Measurements from ENCODE around the gene CDK7.
A peak's percentile ranks its signal among the peaks of the same experiment; 100 is the strongest.

CDK7 gene

DNA sequence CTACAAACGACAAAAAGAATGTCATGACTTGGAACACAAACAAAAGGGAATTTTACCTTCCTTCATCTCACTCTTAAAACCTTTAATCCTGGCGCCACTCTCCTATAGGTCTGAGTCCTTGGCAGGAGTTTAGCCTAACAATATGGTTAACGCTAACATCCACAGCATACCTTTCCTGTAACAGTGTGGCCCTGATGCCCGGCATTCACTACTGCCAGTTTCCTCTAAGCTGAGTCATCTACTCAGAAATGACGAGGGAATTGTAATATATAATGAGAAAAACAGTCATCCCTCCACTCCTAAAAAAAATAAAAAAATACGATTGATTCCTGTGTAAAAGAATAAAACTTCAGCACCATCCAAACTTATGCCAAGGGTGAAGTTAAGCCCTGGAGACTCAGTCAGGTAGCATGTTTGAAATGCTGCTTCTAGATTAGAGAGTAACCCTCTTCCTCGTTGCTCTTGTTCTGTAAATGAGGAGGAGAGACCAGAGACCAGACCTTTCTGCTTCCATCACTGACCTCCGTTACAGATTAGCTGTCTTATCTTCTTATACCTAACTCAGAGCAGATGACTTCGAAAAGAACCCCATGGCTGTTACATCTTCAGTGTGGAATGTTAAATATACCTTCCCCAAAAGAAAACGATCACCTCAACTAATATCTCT is 60.5 kb downstream of the CDK7 start:
- DNase-seq, result no peak

DNA sequence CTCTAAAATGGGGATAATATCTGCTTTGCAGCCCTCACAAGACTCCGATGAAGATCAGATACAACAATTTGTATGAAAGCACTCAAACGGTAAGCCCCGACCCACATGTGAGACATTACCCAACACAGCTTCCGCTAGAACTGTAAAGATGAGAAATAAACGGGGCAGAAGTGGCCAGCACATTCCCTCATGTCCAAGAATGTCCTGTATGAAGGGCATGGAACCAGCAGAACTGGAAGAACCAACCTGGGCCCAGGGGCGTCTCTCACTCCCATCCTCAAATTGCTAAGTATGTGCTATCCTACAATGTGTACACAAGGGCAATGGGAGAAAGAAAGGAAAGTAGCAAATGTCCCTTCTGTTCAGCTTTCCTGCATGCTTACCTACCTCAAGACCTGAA is 64.9 kb downstream of the CDK7 start:
- DNase-seq, result no peak

DNA sequence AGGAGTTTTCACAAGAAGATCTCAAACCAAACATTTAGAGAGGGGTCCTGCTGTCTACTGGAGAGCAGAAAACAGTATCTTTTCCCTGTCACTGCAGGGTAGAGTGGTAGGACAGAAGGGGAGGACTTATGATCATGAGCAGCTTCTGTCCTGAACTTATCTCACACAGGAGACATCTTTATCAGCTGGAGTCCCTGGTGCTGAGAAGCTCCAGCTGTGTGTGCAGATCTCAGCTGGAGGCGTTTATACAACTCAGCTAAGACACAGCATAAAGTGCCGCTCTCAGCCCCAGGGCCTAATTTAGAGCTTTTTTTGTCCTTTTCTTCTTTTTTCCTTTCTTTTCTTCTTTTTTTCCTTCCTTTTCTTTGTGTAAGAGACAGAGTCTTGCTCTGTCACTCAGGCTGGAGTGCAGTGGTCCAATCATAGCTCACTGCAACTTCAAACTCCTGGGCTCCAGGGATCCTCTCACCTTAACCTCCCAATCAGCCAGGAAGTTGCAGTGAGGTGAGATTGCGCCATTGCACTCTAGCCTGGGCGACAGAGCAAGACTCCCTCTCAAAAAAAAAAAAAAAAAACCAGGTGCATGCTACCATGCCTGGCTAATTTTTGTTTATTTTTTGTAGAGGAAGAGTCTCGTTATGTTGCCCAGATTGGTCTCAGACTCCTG is 66.0 kb downstream of the CDK7 start:
- DNase-seq, result no peak

DNA sequence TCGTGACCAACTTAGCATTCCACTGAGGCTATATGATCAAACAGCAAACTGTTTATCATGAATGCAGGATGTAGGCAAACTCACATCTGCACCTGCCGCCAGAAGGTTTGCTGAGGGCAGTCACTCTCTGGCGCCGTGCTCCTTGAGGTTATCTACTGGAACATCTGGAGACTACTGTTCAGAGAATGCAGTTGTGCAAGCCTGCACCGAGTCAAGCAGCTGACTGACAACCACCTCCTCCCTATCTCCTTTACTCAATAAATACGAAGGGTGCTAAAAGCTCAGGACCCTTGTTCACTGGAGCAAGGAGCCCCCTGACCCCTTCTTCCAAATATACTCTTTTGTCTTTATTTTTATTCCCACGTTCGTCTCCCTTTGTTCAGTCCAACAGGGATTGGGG is 70.8 kb downstream of the CDK7 start:
- no peak for DNase-seq

DNA sequence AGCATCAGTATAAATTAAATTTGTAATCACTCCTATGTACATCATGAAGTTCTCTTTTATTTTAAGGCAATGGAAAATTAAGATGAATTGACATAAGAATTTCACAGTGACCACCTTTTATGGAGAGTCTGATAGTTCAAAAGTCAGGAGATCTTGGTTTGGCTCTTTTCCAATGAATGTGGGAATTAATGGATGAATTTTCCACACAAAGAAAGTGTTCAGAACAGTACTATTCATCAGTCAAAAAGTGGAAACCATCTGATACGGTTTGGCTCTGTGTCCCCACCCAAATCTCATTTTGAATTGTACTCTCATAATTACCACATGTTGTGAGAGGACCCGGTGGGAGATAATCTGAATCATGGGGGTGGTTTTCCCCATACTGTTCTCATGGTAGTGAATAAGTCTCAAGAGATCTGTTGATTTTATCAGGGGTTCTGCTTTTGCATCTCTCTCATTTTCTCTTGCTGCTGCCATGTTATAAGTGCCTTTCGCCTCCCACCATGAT is 73.4 kb downstream of the CDK7 start:
- DNase-seq, result no peak

DNA sequence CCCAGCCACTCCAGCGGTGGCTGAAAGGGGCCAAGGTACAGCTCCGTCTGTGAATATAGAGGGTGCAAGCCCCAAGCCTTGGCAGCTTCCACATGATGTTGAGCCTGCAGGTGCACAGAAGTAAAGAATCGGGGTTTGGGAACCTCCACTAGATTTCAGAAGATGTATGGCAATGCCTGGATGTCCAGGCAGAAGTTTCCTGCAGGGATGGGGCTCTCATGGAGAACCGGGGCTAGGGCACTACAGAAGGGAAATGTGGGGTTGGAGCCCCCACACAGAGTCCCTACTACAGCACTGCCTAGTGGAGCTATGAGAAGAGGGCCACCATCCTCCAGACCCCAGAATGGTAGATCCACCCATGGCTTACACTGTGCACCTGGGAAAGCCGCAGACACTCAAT is 74.7 kb downstream of the CDK7 start:
- DNase-seq, result no peak

DNA sequence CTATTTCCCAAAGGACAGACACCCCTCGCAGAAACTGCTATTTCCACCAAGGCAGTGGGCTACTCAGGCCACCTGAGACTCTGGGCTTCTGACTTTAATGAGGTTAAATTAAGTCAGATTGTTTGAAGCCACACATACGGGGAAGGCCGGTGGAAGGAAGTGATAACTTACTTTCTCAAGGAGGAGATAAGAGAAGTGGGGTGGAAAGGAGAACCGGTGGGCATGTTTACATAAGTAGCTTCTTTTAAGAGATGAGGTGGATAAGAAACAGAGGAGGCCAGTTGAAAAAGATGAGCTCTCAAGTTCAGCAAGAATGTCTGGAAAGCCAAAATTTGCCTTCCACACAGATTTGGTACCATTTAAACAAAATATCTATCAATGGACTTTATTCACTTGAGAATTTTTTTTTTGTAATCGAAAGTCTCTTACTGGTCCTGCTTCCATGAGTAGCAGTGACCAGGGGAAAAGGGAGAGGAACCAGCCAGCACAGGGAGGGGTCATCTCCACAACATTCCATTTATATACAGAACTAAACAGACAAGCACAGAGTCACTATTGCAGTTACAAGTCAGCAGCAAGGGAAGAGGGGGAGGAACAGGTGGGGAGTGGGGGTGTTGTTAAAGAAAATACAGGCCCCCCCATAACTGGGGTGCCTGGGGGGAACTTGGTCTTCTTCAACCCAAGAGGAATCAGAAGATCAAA is 77.9 kb downstream of the CDK7 start:
- no peak for DNase-seq

DNA sequence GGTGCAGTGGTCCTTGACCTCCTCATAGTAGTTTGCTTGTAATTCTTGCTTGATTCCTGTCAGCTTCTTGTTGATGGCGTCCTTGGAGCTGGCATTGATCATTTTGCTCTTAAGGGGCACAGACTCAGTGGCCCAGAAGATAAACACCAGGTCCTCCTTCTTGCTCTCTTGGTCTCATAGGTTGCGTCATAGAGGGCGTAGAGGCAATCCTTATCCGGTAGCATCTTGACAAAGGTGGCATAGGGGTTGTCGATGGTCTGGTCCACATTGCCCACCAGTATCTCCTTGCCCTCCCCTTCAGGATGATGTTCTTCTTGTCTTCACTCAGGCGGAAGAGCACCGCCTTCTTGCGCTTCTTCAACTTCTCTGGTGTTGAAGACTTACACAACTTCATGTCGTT is 78.7 kb downstream of the CDK7 start:
- no peak for DNase-seq

DNA sequence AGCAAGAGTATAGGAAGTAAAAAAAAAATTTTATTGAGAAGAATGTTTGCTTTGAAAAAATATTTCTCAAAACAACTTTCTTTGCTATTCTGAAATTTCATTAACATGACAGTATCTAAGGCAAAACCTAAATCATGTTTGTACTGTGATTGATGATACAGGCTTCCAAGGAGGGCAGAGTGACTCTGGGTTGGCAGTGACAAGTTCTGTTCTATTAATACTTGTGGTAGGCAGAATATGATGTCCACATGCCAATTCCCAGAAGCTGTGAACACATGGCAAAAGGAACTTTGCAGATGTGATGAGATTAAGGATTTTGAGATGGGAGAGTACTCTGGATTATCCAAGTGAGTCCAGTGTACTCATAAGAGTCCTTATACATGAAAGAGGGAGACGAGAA is 81.3 kb downstream of the CDK7 start:
- DNase-seq, result no peak

DNA sequence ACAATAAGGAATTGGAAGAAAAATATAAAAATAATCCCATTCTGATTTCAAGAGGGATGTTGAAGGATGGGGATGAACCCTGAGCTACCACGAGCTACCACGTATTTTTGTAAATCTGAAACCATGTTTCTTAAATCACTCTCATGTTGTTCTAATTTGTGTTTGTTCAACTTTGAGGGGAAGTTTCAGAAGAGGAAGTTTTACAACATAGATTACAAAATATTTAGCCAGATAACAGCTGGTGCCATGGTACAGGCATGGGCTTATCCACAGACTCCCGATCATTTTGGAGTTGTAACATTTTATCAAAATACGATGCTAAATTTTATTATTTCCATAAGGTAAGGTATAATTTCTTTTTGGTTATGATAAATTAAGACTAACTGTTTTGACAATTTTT is 82.7 kb downstream of the CDK7 start:
- peak; percentile 49 for DNase-seq

DNA sequence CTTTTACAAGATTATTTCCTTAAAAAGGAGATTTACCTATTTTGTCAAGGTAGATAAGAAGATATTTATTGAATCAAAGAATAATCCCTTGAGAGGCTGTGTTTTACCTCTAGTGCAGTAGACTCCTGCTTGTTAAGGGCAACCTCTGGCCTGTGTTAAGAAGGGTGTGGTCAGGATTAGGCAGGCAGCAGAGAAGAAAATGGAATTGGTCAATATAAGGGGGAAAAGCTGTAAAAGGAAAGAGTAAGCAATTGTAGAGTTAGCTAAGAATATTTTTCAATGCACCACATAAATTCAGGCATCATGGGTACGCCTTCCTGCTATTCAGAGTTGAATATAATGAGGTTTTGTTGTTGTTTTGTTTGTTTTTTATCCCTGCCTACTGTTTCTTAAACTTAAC is 91.7 kb downstream of the CDK7 start:
- DNase-seq, result no peak
